ENCODE data around the gene CITED1.
A peak's percentile ranks its signal among the peaks of the same experiment; 100 is the strongest.

The CITED1 gene

DNA sequence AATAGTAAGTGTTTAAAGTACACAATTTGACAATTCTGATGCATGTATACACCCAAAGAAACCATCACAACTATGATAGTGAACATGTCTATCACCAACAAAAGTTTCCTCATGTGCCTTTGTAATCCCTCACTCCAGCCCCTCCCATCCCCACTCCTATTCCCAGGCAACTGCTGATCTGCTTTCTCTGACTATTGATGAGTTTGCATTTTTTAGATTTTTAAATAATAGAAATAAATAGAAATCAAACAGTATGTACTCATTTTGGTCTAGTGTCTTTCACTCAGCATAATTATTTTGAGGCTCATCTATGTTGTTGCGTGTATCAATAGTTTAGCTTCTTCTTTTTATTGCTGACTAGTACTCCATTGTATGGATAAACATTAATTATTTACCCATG is 23.4 kb downstream of the CITED1 start:
- Histone ChIP-seq H3K9ac (ENCODE audit: low read length) (no peak overlapping the region), H3K36me3 (ENCODE audit: control insufficient read depth, insufficient read depth, low read length, severe bottlenecking) (no peaks in the 10 kb centered on the region), H3K4me3 (ENCODE audit: low read length) (no peak overlapping the region), H3K4me1 (ENCODE audit: control insufficient read depth, insufficient read depth, low read length) (no peaks in the 10 kb centered on the region), H3K27me3 (replicated peaks; ENCODE audit: control insufficient read depth, insufficient read depth, low read length) (peaks cover 26% of the 10 kb centered on the region), H3K9me3 (ENCODE audit: control insufficient read depth, low read length) (no peaks in the 10 kb centered on the region)
- no peak for DNase-seq (ENCODE audit: low read depth)

DNA sequence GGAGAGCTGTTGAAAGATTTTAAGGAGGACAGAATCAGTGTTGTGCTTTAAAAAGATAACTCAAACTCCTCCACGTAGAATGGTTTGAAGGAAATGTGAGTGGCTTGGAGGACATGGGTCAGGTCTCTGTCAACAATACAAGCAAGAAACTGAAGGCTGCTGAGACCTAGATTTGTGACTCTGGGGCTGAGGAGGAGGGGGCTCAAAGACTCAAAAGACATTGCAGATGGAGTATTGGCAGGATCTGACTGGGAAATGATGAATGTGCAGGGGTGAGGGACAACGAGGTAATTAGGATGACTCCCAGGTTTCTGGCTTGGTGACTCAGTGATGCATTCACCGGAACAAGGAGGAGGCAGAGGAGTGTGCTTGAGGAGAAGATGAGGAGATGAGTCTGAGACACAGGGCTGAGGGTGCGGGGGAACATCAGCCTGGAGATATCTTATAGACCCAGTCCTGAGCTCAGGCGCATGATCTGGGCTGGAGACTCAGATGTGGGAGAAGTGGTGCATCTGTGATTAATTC is 25.3 kb downstream of the CITED1 start:
- Histone ChIP-seq H3K9me3 (ENCODE audit: control insufficient read depth, low read length) (no peaks in the 10 kb centered on the region), H3K27me3 (replicated peaks; ENCODE audit: control insufficient read depth, insufficient read depth, low read length) (peaks cover 21% of the 10 kb centered on the region), H3K4me1 (ENCODE audit: control insufficient read depth, insufficient read depth, low read length) (peaks cover 9% of the 10 kb centered on the region), H3K36me3 (ENCODE audit: control insufficient read depth, insufficient read depth, low read length, severe bottlenecking) (peaks cover 7% of the 10 kb centered on the region), H3K9ac (ENCODE audit: low read length) (no peak overlapping the region), H3K4me3 (ENCODE audit: low read length) (no peak overlapping the region)
- DNase-seq (ENCODE audit: low read depth) = no peak

DNA sequence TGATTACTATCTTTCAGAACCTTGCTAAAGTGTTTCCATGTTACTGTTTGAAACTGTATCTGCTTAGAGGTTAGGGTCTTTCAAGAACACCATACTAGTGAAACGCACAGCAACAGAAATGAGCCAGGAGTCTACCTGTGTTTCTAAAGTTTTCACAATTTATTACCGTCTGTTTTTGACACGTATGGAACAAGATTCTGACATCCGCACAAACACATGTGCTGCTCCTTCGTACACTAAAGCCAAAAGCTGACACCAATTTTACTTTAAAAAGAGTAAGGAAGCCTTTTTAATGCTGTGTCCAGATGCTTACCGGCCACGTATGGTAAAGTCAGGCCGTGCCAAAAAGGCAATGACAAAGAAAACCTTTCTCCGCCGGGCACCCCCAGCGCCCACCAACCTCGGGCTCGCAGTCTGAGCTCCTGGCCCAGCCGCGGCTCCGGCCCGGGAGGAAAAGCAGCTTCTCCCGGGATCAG is 29.2 kb downstream of the CITED1 start:
- DNase-seq (ENCODE audit: low read depth) = no peak
- no peaks in the 10 kb centered on the region for H3K9me3 ChIP-seq (ENCODE audit: control insufficient read depth, low read length)

DNA sequence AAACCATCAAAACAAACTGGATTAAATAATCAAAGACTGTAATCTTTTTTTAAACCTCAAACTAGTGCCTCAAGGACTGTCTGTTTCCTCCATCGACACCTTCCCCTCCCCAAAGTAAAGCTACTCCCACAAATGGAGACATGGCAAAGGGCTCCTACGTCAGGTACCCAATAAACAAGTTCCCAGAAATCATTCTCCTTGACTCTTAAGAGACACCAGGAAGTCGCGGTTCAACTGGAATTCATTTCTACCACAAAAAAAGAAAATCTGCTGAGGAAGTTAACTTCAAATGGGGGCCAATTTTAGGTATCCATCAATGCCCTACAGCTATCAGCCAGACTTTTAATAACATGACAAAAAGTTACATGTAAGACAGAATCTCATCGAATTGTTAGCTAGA is 31.2 kb downstream of the CITED1 start:
- peaks cover 65% of the 10 kb centered on the region for H3K36me3 ChIP-seq (ENCODE audit: control insufficient read depth, insufficient read depth, low read length, severe bottlenecking)
- DNase-seq (ENCODE audit: low read depth) = no peak
- peaks cover 55% of the 10 kb centered on the region for H3K4me1 ChIP-seq (ENCODE audit: control insufficient read depth, insufficient read depth, low read length)
- peak overlapping the region; percentile 88 for H3K4me3 ChIP-seq (ENCODE audit: low read length)
- H3K27me3 ChIP-seq (replicated peaks; ENCODE audit: control insufficient read depth, insufficient read depth, low read length) = peaks cover 9% of the 10 kb centered on the region
- no peaks in the 10 kb centered on the region for H3K9me3 ChIP-seq (ENCODE audit: control insufficient read depth, low read length)
- peak overlapping the region; percentile 96 for H3K9ac ChIP-seq (ENCODE audit: low read length)

More for the DNA sequence above, 29.2 kb downstream of the CITED1 start:
- peak overlapping the region; percentile 88 for H3K4me3 ChIP-seq (ENCODE audit: low read length)
- H3K9ac ChIP-seq (ENCODE audit: low read length) = peak overlapping the region; percentile 96
- H3K36me3 ChIP-seq (ENCODE audit: control insufficient read depth, insufficient read depth, low read length, severe bottlenecking) = peaks cover 46% of the 10 kb centered on the region
- H3K27me3 ChIP-seq (replicated peaks; ENCODE audit: control insufficient read depth, insufficient read depth, low read length) = peaks cover 10% of the 10 kb centered on the region
- peaks cover 40% of the 10 kb centered on the region for H3K4me1 ChIP-seq (ENCODE audit: control insufficient read depth, insufficient read depth, low read length)

DNA sequence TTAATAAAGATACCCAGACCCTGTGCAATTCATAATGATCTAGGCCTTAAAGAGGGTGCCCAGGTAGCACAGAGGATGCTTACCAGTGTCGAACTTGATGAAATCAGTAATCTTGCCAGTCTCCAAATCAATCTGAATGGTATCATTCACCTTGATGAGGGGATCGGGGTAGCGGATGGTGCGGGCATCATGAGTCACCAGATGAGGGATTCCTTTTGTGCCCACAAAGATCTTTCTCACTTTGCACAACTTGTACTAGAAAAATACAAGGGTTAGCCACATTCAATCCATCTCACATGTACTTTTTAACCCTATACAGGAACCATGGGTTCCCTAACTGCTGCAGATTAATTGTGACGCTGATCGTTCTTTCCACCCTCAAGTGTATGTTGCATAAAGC is 32.0 kb downstream of the CITED1 start:
- peaks cover 63% of the 10 kb centered on the region for H3K4me1 ChIP-seq (ENCODE audit: control insufficient read depth, insufficient read depth, low read length)
- H3K9me3 ChIP-seq (ENCODE audit: control insufficient read depth, low read length) = no peaks in the 10 kb centered on the region
- H3K9ac ChIP-seq (ENCODE audit: low read length) = peak overlapping the region; percentile 96
- no peak for DNase-seq (ENCODE audit: low read depth)
- H3K36me3 ChIP-seq (ENCODE audit: control insufficient read depth, insufficient read depth, low read length, severe bottlenecking) = peaks cover 73% of the 10 kb centered on the region
- peak overlapping the region; percentile 88 for H3K4me3 ChIP-seq (ENCODE audit: low read length)
- H3K27me3 ChIP-seq (replicated peaks; ENCODE audit: control insufficient read depth, insufficient read depth, low read length) = peaks cover under 1% of the 10 kb centered on the region

DNA sequence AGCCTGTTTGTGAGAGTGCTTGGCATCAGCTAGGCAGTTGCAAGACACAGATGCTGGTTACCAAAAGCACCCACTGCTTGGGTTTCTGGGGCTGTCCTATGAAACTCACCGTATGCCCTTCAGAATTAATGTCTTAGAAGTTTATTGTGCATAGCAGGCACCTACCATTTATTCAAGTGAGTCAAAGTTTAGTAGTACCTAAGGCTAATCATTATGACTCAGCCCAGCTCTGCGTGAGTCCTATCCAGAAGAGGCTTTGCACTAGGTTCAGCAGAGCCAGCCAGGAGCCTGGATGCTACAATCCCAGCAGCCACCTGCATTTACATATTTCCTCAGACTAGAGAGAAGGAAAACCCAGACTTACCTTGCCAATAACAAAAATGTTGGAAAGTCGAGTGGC is 32.8 kb downstream of the CITED1 start:
- H3K27me3 ChIP-seq (replicated peaks; ENCODE audit: control insufficient read depth, insufficient read depth, low read length) = no peaks in the 10 kb centered on the region
- no peaks in the 10 kb centered on the region for H3K9me3 ChIP-seq (ENCODE audit: control insufficient read depth, low read length)
- H3K4me3 ChIP-seq (ENCODE audit: low read length) = no peak overlapping the region
- H3K4me1 ChIP-seq (ENCODE audit: control insufficient read depth, insufficient read depth, low read length) = peaks cover 72% of the 10 kb centered on the region
- DNase-seq (ENCODE audit: low read depth) = no peak
- H3K9ac ChIP-seq (ENCODE audit: low read length) = no peak overlapping the region
- H3K36me3 ChIP-seq (ENCODE audit: control insufficient read depth, insufficient read depth, low read length, severe bottlenecking) = peaks cover 82% of the 10 kb centered on the region

DNA sequence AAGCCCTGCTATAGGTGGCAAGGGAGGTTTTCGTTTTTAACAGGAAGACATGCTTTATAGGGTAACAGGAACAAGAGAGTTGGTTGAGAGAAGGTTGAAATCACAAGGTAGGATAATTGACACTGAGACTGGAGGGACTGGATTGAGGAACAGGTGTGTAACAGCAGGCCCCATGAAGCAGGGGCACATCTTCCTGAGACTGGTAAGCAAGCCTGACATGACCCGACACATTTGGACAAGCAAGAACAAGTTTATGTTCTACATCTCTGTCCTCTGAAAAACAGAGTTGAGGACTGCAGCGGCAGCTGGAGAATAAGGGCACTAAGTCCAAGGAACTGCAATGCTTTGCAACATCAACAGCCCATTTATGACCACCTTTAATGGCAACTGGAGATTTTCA is 33.9 kb downstream of the CITED1 start:
- Histone ChIP-seq H3K4me1 (ENCODE audit: control insufficient read depth, insufficient read depth, low read length) (peaks cover 72% of the 10 kb centered on the region), H3K36me3 (ENCODE audit: control insufficient read depth, insufficient read depth, low read length, severe bottlenecking) (peaks cover 91% of the 10 kb centered on the region), H3K27me3 (replicated peaks; ENCODE audit: control insufficient read depth, insufficient read depth, low read length) (no peaks in the 10 kb centered on the region), H3K9ac (ENCODE audit: low read length) (peak overlapping the region; percentile 21), H3K9me3 (ENCODE audit: control insufficient read depth, low read length) (no peaks in the 10 kb centered on the region), H3K4me3 (ENCODE audit: low read length) (no peak overlapping the region)
- DNase-seq (ENCODE audit: low read depth) = no peak

DNA sequence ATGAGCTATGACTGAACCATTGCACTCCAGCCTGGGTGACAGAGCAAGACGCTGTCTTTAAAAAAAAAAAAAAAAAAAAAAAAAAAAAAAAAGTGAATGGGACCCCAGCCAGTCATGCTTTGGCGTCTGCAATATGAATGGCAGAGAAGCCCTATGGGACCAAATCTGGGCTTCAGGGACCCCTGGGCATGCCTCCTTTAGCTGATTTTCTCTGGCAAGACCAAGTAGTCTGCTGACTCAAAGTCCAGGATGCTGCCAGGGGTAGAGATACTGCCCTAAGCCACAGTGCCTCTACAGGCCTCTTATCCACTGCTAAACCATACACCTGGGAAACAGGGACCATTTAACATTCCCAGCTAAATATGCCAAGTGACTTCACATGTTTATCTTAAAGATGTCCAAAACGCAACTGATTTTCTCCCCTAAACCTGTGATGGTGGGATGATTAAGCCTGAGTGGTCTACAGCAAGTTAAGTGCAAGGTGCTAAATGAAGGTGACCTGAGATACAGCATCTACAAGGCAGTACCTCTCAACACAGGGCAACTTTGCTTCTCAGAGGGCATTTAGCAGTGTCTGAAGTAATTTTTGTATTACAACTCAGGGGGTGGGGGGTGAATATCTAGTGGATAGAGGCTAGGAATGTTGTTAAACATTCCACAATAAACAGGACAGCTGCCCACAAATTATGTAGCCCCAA is 34.5 kb downstream of the CITED1 start:
- H3K9ac ChIP-seq (ENCODE audit: low read length) = peak overlapping the region; percentile 21
- H3K4me1 ChIP-seq (ENCODE audit: control insufficient read depth, insufficient read depth, low read length) = peaks cover 72% of the 10 kb centered on the region
- H3K4me3 ChIP-seq (ENCODE audit: low read length) = no peak overlapping the region
- H3K27me3 ChIP-seq (replicated peaks; ENCODE audit: control insufficient read depth, insufficient read depth, low read length) = no peaks in the 10 kb centered on the region
- peaks cover 91% of the 10 kb centered on the region for H3K36me3 ChIP-seq (ENCODE audit: control insufficient read depth, insufficient read depth, low read length, severe bottlenecking)
- no peaks in the 10 kb centered on the region for H3K9me3 ChIP-seq (ENCODE audit: control insufficient read depth, low read length)
- DNase-seq (ENCODE audit: low read depth) = no peak

DNA sequence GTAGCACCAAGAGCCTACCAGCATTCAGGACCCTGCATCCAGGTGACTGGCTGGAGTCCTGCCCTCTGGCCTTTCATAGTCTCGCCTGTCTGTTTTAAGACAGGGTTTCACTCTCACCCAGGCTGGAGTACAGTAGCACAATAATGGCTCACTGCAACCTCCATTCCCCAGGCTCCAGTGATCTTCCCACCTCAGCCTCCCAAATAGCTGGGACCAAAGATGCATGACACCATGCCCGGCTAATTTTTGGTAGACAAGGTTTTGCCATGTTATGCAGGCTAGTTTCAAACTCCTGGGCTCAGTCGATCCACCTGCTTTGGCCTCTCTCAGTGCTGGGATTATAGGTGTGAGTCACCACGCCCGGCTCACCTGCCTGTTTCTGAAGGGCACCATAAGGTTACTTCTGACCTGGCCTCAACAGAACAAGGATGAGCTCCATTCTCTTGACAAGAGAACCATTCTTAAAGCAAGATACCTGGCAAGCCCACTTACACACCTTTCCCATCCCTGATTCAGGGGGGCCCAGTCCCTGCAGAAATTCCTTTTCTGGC is 35.3 kb downstream of the CITED1 start:
- Histone ChIP-seq H3K9me3 (ENCODE audit: control insufficient read depth, low read length) (no peaks in the 10 kb centered on the region), H3K4me1 (ENCODE audit: control insufficient read depth, insufficient read depth, low read length) (peaks cover 63% of the 10 kb centered on the region), H3K36me3 (ENCODE audit: control insufficient read depth, insufficient read depth, low read length, severe bottlenecking) (peaks cover 83% of the 10 kb centered on the region), H3K4me3 (ENCODE audit: low read length) (no peak overlapping the region), H3K9ac (ENCODE audit: low read length) (peak overlapping the region; percentile 46), H3K27me3 (replicated peaks; ENCODE audit: control insufficient read depth, insufficient read depth, low read length) (no peaks in the 10 kb centered on the region)
- DNase-seq (ENCODE audit: low read depth) = no peak

DNA sequence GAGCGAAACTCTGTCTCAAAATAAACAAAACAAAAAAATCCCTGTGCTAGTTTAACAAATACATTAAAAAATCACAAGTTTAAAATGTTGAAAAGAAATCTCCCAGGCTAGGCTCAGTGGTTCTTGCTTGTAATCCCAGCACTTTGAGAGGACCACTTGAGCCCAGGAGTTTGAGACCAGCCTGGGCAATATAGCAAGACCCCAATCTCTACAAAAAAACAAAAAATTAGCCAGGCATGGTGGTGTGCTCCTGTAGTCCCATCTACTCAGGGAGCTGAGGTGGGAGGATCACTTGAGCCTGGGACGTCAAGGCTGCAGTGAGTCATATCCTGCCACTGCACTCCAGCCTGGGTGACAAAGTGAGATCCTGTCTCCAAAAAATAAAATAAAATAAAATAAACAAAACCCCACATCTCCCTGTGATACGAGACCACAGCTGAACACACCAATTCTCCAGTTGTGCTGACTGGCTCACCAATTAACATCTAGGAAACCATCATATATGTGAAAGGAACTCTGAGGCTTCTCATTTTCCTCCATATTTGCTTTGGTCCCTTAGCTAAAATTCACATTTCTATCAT is 36.0 kb downstream of the CITED1 start:
- H3K9ac ChIP-seq (ENCODE audit: low read length) = peak overlapping the region; percentile 60
- DNase-seq (ENCODE audit: low read depth) = peak; percentile 44
- peak overlapping the region; percentile 17 for H3K4me3 ChIP-seq (ENCODE audit: low read length)
- H3K9me3 ChIP-seq (ENCODE audit: control insufficient read depth, low read length) = no peaks in the 10 kb centered on the region
- H3K27me3 ChIP-seq (replicated peaks; ENCODE audit: control insufficient read depth, insufficient read depth, low read length) = no peaks in the 10 kb centered on the region
- H3K4me1 ChIP-seq (ENCODE audit: control insufficient read depth, insufficient read depth, low read length) = peaks cover 57% of the 10 kb centered on the region
- H3K36me3 ChIP-seq (ENCODE audit: control insufficient read depth, insufficient read depth, low read length, severe bottlenecking) = peaks cover 77% of the 10 kb centered on the region

DNA sequence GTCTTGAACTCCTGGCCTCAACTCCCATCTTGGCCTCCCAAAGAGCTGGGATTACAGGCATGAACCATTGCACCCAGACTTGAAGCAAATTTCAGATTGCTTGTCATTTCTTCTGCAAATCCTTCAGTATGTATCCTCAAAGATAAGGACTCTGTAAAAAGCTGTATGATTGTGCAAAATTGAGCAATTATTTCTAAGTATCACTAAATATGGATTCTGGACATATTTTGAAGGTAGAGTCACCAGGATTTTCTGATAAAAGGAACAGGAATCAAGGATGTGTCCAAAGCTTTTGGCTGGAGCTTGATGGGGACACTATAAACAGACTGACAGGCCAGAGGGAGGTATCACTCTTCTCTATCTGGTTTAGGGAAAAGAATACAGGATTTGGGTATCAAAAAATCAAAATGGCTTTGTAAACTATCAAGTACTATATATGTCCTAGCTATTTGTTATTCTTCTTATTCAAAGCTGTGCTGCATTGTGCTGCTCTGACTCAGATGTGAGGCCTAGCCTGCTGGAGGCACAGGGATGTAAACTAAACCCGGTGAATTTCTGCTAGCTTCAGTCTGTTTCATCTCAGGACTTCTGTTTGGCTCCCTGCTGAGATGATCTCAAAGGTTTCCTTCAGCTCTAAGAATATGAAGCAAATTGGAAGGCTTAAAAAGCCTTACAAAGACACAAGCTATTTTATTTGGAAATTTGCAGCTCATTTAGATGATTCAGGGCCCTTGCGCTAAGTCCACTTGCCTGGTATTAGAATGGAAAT is 36.9 kb downstream of the CITED1 start:
- Histone ChIP-seq H3K9me3 (ENCODE audit: control insufficient read depth, low read length) (no peaks in the 10 kb centered on the region), H3K9ac (ENCODE audit: low read length) (peak overlapping the region; percentile 60), H3K27me3 (replicated peaks; ENCODE audit: control insufficient read depth, insufficient read depth, low read length) (no peaks in the 10 kb centered on the region), H3K4me3 (ENCODE audit: low read length) (peak overlapping the region; percentile 17), H3K4me1 (ENCODE audit: control insufficient read depth, insufficient read depth, low read length) (peaks cover 47% of the 10 kb centered on the region), H3K36me3 (ENCODE audit: control insufficient read depth, insufficient read depth, low read length, severe bottlenecking) (peaks cover 67% of the 10 kb centered on the region)
- DNase-seq (ENCODE audit: low read depth) = peak; percentile 69
